NCI-H2171 (cell line): ENCODE results near the gene DDX54.

ENCODE experiments used
- DNase-seq: peaks from one replicate; lab custom pipeline; 2025; lab: John Stamatoyannopoulos, UW

Gene DDX54, protein sequence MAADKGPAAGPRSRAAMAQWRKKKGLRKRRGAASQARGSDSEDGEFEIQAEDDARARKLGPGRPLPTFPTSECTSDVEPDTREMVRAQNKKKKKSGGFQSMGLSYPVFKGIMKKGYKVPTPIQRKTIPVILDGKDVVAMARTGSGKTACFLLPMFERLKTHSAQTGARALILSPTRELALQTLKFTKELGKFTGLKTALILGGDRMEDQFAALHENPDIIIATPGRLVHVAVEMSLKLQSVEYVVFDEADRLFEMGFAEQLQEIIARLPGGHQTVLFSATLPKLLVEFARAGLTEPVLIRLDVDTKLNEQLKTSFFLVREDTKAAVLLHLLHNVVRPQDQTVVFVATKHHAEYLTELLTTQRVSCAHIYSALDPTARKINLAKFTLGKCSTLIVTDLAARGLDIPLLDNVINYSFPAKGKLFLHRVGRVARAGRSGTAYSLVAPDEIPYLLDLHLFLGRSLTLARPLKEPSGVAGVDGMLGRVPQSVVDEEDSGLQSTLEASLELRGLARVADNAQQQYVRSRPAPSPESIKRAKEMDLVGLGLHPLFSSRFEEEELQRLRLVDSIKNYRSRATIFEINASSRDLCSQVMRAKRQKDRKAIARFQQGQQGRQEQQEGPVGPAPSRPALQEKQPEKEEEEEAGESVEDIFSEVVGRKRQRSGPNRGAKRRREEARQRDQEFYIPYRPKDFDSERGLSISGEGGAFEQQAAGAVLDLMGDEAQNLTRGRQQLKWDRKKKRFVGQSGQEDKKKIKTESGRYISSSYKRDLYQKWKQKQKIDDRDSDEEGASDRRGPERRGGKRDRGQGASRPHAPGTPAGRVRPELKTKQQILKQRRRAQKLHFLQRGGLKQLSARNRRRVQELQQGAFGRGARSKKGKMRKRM

GRCh38 chr12:113185180-113186032 is at the start of gene DDX54, which contains the start of gene RITA1:
TSS of gene DDX54 (minus strand) at chr12:113185478. CDS start at chr12:113185451, 27 bp downstream.
TSS of gene RITA1 (plus strand) at chr12:113185721. CDS start at chr12:113186747, 1,026 bp downstream.
- DNase-seq, result peak; percentile 89

GRCh38 chr12:113234483-113234882 is 49.2 kb upstream of the DDX54 start:
- DNase-seq, result no peak

GRCh38 chr12:113233967-113234366 is 48.7 kb upstream of the DDX54 start:
- no peak for DNase-seq

- DNase-seq, result peak; percentile 96
Measured at GRCh38 chr12:113232840-113233585, 47.7 kb upstream of the DDX54 start.

GRCh38 chr12:113232089-113232839 is 47.0 kb upstream of the DDX54 start:
- no peak for DNase-seq

GRCh38 chr12:113231235-113232088 is 46.2 kb upstream of the DDX54 start:
- no peak for DNase-seq

DNA sequence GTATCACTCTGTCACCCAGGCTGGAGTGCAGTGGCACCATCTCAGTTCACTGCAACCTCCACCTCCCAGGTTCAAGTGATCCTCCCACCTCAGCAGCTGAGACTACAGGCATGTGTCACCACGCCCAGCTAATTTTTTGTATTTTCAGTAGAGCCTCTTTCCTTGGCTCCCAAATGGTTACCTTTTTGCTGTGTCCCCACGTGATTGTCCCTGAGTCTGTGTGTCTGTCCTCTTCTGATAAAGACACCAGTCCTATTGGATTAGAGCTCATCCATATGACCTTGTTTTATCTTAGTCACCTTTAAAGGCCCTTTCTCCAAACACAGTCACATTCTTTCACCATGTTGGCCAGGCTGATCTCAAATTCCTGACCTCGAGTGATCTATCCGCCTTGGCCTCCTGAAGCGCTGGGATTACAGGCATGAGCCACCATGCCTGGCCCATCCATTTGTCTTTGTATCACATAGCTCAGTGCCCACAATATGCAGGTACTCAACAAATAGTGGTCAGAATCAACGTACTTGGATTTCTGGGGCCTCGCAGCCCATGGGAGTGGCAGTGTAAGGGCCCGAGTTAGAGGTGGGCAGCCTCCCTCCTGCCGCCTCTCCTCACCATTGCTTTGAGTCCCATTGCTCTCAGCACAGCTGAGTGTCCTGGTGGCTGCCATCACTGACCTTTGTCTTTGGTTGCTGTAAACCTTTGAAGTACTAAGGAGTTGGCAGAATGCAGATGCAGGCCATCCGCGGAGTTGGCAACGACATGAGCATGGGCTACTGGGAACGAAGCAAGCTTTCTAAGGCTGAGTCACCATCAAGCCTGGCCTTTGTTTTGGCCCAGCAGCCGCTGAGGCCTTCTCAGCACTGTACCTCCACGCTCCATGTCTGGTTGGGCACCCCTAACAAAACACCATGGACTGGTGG is 45.3 kb upstream of the DDX54 start:
- no peak for DNase-seq

GRCh38 chr12:113228394-113229028 is 43.2 kb upstream of the DDX54 start:
- no peak for DNase-seq

- DNase-seq, result no peak
Measured at GRCh38 chr12:113227686-113228391, 42.6 kb upstream of the DDX54 start.

GRCh38 chr12:113226696-113227568 is 41.7 kb upstream of the DDX54 start:
- no peak for DNase-seq

- no peak for DNase-seq
Measured at GRCh38 chr12:113224955-113225354, 39.7 kb upstream of the DDX54 start.

GRCh38 chr12:113222730-113223531 is 37.7 kb upstream of the DDX54 start:
- no peak for DNase-seq

- no peak for DNase-seq
Measured at GRCh38 chr12:113221997-113222729, 36.9 kb upstream of the DDX54 start.

DNA sequence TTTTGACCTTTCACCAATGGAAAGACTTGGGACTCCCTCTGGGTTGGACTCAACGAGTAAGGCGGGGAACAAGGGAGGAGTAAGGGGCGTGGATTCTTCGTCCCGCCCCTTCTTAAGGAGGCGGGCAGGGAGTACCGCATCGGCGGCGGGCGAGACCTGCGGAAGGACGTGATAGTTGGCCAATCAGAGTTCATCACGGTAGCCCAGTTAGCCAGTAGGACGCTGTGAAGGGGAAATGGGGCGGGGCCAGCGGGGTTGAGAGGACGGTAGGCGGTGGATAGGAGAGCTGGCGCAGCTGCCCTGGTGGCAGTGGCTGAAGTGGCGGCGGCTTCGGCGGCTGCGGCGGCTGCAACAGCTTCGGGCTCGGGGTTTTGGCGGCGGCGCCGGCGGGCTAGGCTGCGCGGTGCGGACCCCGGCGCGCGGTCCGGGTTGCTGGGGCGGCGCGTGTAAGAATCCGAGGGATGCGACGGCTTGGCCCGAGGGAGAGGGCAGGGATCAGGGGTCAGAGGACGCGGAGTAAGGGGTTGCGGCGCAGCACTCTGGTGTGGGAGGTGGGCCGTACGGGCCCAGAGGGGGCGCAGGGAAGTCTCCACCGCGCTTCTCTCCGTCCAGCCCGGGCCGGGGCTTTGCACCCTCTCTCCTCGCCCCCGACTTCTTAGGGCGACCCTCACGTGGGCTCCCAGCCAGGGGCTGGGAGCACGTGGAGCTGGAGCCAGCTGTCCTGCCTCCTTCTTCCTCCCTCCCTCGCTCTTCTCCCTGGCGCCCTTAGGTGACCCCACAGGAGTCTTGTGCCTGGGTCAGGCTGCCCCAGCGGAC is 36.1 kb upstream of the DDX54 start, which contains the start of gene TPCN1:
Gene TPCN1, plus strand, starts transcription at position 284 of the 816 bp plus-strand sequence. CDS start 5,389 bp downstream, outside the sequence.
- DNase-seq, result peak; percentile 99
